Esophagus mucosa (tissue), 1 donor: Measurements from ENCODE around the gene IRX1. TPM values are rescaled to one million over a fixed set of nuclear protein-coding genes. Genes with fewer than 3 reads are reported as not detected.

ENCODE experiments used
- ATAC-seq: fragments of 200-7000 bp; cut with Tn5 transposase; one replicate; pipeline ENCODE4 v1.9.1; 2020
- total RNA-seq: library from RNA; stranded (reverse); gene quantifications from one replicate; pipeline ENCODE4 v1.2.4, GENCODE V29; 2023
- donor health status: DM: yes; HTN: yes; CAD: no.

Gene IRX1
- total RNA-seq, 1 donor from 2014 or later: 1.1 TPM

DNA sequence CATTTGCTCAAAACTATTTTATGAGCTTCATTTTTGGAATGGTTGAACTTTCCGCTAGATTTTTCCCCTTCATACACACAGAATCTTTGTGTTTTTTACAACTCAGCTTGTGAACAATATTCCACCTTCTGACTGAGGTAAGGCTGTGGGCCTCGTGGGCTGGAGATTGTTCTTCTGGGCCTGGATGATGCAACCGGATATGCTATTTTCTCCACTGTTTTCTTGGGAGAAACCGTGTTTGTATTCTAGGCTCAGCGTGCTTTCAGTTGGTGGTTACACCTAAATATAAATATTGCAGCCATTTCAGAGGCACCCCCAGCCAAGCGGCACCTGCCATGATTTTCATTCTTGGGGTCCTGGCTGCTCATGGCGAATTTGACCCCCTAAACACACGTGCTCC is 55.2 kb downstream of the IRX1 start:
- ATAC-seq: no peak
